Measurements from ENCODE around the gene LRRC75B. TPM values are rescaled to one million over a fixed set of nuclear protein-coding genes. Genes with fewer than 3 reads are reported as not detected.

LRRC75B gene
- total RNA-seq, 1 experiment from 2014 or later = 4.1 TPM

- POLR2A ChIA-PET = no interaction called here
- no TSS peak for BruUV-seq (replicated peaks)
- Histone ChIP-seq H3K4me3 (ENCODE audit: low read depth in 2 of 2, low read length in 2 of 2) (no peak overlapping the region), H3K27ac (ENCODE audit: low read length) (no peak overlapping the region), H3K9me3 (ENCODE audit: control insufficient read depth, insufficient read depth, low read depth, low read length) (no peaks in the 10 kb centered on the region), H3K27me3 (ENCODE audit: control insufficient read depth, insufficient read depth, low read length) (no peaks in the 10 kb centered on the region), H3K4me1 (ENCODE audit: control insufficient read depth, insufficient read depth, low read length) (peaks cover 4% of the 10 kb centered on the region; the same call in 1 of the 2 replicates), H3K36me3 (ENCODE audit: control insufficient read depth, insufficient read depth, low read length) (no peaks in the 10 kb centered on the region)
- intact Hi-C loops (cut with micrococcal nuclease; ENCODE audit: unreplicated experiment) (no loop called here), in situ Hi-C loops (cut with HindIII; ENCODE audit: low pct_unique_long_range_greater_than_20kb, low sequenced_read_pairs) (no loop called here)
- CTCF ChIA-PET = no interaction called here
- no peak for ATAC-seq
- TF ChIP-seq REST (IDR thresholded peaks at IDR 0.05; ENCODE audit: insufficient read depth in 1 of 2, low read depth in 2 of 2, low read length in 1 of 2) (no peak), TCF7L2 (IDR thresholded peaks at IDR 0.05; ENCODE audit: low read depth, low read length) (no peak), SIN3A (IDR thresholded peaks at IDR 0.05; ENCODE audit: borderline replicate concordance, insufficient read depth, low read depth, low read length) (no peak), POLR2AphosphoS5 (IDR thresholded peaks at IDR 0.05; ENCODE audit: low read depth, low read length) (no peak)
- TF ChIP-seq, protein P1, sequence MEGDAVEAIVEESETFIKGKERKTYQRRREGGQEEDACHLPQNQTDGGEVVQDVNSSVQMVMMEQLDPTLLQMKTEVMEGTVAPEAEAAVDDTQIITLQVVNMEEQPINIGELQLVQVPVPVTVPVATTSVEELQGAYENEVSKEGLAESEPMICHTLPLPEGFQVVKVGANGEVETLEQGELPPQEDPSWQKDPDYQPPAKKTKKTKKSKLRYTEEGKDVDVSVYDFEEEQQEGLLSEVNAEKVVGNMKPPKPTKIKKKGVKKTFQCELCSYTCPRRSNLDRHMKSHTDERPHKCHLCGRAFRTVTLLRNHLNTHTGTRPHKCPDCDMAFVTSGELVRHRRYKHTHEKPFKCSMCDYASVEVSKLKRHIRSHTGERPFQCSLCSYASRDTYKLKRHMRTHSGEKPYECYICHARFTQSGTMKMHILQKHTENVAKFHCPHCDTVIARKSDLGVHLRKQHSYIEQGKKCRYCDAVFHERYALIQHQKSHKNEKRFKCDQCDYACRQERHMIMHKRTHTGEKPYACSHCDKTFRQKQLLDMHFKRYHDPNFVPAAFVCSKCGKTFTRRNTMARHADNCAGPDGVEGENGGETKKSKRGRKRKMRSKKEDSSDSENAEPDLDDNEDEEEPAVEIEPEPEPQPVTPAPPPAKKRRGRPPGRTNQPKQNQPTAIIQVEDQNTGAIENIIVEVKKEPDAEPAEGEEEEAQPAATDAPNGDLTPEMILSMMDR (IDR thresholded peaks at IDR 0.05) = no peak
- DNase-seq (ENCODE audit: low read depth, low spot score) = no peak
Measured at GRCh38 chr22:24595863-24596262, 3.0 kb upstream of the LRRC75B start.

DNA sequence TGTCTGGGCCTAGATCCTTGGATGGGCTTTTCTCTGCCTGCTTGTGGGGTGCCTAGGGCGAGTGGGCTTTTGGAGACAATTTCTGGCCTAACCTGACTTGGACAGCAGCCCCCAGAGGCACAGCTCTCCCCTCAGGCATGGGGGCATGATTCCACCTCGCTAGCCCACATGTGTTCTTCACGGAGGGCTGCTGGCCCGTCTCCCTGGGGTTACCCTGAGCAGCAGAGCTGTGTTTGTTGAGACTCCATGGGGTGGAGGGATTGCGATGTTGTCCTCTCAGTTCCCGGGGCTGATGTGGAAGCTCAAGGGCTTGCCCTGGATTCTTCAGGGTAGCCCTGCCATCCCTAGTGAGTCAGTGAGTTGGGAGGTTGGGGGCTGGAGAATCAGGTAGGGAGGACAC is 2.4 kb upstream of the LRRC75B start:
- peaks cover 4% of the 10 kb centered on the region; the same call in 1 of the 2 replicates for H3K4me1 ChIP-seq (ENCODE audit: control insufficient read depth, insufficient read depth, low read length)
- ATAC-seq (no peak), DNase-seq (ENCODE audit: low read depth, low spot score) (no peak)
- ChIA-PET CTCF (no interaction called here), POLR2A (interaction anchor here (0.6 kb wide), 1 partner anchor 147 kb away, joined by 8 read pairs; no protein-coding TSS in a partner anchor)
- H3K36me3 ChIP-seq (ENCODE audit: control insufficient read depth, insufficient read depth, low read length) = no peaks in the 10 kb centered on the region
- TF ChIP-seq POLR2AphosphoS5 (IDR thresholded peaks at IDR 0.05; ENCODE audit: low read depth, low read length) (no peak), SIN3A (IDR thresholded peaks at IDR 0.05; ENCODE audit: borderline replicate concordance, insufficient read depth, low read depth, low read length) (no peak), REST (IDR thresholded peaks at IDR 0.05; ENCODE audit: insufficient read depth in 1 of 2, low read depth in 2 of 2, low read length in 1 of 2) (no peak), TCF7L2 (IDR thresholded peaks at IDR 0.05; ENCODE audit: low read depth, low read length) (no peak)
- TF ChIP-seq, protein P1 (IDR thresholded peaks at IDR 0.05) = no peak
- H3K4me3 ChIP-seq (ENCODE audit: low read depth in 2 of 2, low read length in 2 of 2) = no peak overlapping the region
- BruUV-seq (replicated peaks) = no TSS peak
- H3K9me3 ChIP-seq (ENCODE audit: control insufficient read depth, insufficient read depth, low read depth, low read length) = no peaks in the 10 kb centered on the region
- in situ Hi-C loops (cut with HindIII; ENCODE audit: low pct_unique_long_range_greater_than_20kb, low sequenced_read_pairs) = no loop called here
- intact Hi-C loops (cut with micrococcal nuclease; ENCODE audit: unreplicated experiment) = no loop called here
- no peak overlapping the region for H3K27ac ChIP-seq (ENCODE audit: low read length)
- H3K27me3 ChIP-seq (ENCODE audit: control insufficient read depth, insufficient read depth, low read length) = no peaks in the 10 kb centered on the region

Data from Panc1 (cell line).